CD4-positive, alpha-beta T cell treated with Interleukin-17A for 4 hours (primary cell): ENCODE results near the gene EZR.
"Not testable (repeated sequence)": the region's sequence is repeated elsewhere in the genome, so short reads cannot be mapped to it uniquely, and the experiment has no call there.

Experiments used
- DNase-seq: peaks from one replicate; pipeline ENCODE4 v3.0.0-alpha.2; 2020; ENCODE audit warnings: mixed read lengths

The EZR gene

DNA sequence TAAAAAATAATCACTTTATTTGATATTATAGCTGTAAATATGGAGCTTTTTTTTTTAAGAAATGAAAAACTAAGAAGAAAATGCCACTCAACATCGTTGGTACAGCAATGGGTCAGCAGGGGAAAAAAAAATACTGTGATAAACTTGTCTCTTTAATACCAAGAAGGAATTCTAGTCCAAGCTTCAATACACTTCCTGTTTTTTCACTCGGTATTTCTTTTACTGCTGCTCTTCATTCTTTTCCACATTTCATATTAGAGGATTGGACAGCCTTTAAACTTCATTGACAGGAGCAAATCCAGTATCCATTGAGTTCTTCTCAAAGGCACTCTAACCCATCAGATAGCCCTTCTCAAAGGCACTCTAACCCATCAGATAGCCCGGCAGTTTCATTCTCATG lies 22.2 kb upstream of the EZR start:
- DNase-seq, result no peak

GRCh38 chr6:158840465-158840864 lies 21.3 kb upstream of the EZR start:
- no peak for DNase-seq

- no peak for DNase-seq
Measured at GRCh38 chr6:158839796-158840195, 20.6 kb upstream of the EZR start.

- DNase-seq, result not testable (repeated sequence)
Measured at GRCh38 chr6:158838790-158839189, 19.6 kb upstream of the EZR start.

DNA sequence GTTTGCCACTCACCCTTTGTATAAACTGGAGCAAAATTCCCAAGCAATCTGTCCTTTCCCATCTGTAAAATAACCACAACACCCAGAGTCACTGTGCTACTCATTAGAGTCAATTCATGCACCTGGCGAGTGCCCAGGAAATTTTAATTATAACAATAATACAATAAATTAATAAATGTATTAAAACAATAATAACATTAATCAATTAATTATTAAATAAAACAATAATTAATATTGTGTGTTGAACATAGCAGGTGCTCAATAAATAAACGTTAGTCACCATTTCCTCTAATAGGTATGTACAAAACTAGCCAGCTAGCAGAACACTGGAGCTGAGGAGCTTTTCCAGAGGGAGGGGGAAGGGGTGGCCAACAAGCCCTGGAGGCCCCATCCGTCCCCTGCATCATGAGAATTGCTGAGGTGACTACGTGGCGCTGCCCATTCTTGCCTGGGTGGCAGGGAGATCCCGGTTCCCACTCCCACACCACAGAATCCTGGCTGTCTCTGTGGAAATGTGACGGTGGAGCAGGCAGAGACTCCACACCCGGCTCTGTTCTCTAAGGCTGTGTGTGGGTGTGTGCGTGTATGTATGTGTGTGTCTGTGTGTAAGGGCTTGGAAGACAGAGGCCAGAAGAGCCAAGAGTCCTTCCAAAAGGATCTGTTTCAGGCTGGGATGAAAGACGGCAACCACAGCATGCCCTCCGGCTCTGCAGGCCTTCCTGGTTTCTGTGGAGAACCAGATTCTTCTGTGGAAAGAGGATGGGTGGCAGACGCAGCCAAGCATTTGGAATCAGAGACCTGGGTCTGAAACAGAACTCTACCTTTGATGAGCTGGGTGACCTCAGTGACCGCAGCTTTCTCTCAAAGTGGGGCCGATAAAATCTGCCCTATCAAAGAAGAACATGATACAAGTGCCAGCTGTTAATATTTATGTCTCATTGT lies 18.8 kb upstream of the EZR start:
- no peak for DNase-seq

- DNase-seq, result no peak
Measured at GRCh38 chr6:158836625-158837311, 17.6 kb upstream of the EZR start.

- no peak for DNase-seq
Measured at GRCh38 chr6:158835616-158836221, 16.6 kb upstream of the EZR start.

GRCh38 chr6:158834675-158835385 lies 15.7 kb upstream of the EZR start:
- no peak for DNase-seq

DNA sequence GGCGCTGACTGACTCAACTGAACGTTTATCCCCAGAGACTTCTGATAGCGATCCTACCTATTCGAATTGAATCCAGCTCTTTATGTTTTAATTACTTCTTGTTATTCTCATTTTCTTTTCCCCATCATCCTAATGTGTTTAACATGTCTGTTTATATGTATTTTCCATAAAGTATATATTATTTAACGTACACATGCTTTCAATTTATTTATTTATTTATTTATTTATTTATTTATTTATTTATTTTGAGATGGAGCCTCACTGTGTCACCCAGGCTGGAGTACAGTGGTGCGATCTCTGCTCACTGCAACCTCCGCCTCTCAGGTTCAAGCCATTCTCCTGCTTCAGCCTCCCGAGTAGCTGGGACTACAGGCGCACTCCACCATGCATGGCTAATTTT lies 13.6 kb upstream of the EZR start:
- DNase-seq, result not testable (repeated sequence)

GRCh38 chr6:158832026-158832425 lies 12.9 kb upstream of the EZR start:
- no peak for DNase-seq

DNA sequence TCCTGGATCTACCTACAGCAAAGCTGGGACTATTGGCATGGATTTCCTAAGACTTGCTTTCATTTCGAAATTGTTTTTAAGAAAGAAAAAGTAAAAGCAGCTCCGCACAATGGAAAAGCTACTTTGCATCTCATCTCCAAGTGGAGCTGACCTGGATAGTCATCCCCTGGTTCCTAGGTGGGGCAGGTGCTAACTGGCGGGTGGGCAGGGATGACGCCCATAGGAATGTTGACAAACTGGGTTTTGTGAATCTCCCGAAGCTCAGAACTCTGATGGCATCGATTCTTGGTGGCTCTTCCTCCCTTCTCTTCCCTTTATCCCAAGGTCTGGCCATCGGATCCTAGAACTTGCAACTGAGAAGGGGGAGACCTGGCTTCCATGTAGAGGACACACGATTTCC lies 12.4 kb upstream of the EZR start:
- DNase-seq, result no peak

DNA sequence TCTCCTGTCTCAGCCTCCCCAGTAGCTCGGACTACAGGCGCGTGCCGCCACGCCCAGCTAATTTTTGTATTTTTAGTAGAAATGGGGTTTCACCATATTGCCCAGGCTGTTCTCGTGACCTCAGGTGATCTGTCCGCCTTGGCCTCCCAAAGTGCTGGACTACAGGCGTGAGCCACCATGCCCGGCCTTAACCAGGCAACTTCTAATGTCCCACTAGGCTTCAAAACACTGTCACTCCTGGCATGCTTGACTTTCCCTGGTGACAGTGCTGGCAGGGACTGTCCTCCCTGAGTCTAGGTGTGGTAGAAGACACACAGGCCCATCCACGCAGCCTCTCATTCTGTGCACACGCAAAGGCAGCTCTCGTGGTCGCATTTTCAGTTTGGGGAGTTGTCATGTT lies 11.6 kb upstream of the EZR start:
- no peak for DNase-seq

DNA sequence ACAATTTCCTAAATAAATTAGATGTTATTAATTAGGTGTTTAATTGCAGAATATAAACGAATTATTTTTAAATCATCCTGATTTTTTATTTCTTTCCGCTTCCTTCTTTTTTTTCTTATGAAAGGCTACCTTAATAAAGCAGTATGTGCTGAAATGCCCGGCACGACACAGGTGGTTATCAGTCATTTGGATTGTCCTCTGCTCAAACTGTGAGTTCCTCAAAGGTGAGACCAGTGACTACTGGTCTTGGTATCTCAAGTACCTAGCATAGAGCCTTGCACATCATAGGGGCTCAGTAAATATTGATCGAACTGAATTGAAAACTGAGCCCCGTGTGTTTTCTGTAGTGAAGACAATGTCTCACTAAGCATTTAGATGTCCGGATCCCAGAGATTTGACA lies 9.6 kb upstream of the EZR start:
- no peak for DNase-seq

- no peak for DNase-seq
Measured at GRCh38 chr6:158826819-158827501, 7.8 kb upstream of the EZR start.

DNA sequence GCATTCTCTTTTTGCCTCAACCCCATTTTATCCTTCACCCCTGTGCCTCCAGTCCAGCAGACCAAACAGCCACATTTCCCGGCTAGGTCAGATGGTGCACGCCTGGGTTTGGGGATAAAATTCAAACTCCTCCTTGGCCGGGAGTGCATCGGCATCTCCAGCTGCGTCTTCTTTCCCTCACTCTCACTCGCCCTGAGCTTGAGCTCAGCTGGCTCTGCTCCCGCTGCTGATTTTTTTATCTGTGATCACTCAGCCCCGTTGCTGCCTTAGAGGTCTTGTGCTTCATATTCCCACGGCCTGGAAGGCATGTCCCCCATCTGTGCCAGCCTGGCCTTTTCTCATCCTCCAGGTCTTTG lies 6.8 kb upstream of the EZR start:
- no peak for DNase-seq

DNA sequence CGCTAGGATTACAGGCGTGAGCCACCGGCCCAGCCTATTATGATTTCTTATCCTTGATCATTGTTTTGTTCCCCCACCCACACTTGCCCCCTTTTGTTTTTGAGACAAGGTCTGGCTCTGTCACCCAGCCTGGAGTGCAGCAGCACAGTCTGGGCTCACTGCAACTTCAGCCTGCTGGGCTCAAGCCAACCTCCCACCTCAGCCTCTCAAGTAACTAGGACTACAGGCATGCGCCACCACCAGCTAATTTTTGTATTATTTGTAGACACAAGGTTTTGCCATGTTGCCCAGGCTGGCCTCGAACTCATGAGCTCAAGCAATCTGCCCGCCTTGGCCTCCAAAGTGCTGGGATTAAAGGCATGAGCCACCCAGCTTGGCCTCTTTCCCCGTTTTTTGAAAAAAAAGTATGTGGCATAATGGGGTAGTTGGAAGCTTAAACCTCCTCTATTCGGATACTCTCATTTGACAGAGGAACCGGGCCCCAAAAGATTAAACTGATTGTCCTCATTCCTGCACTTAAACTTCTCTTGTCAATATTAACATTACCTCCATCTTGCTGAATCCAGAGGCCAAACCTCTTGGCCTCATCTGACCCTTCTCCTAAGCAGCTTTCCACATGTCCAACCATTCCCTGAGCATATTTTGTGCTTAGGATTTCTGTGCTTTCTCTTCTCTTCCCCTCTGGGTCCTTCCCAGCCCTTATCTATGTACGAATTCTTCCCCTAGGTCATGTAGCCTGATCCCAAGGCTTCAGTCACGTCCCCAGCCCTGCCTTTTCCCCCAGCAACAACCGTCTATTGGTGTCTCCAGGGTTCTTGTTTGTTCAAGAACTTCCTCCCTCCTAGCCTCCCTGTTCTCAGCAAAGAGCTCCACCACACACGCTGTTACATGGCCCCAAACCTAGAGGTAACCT lies 6.1 kb upstream of the EZR start:
- no peak for DNase-seq

DNA sequence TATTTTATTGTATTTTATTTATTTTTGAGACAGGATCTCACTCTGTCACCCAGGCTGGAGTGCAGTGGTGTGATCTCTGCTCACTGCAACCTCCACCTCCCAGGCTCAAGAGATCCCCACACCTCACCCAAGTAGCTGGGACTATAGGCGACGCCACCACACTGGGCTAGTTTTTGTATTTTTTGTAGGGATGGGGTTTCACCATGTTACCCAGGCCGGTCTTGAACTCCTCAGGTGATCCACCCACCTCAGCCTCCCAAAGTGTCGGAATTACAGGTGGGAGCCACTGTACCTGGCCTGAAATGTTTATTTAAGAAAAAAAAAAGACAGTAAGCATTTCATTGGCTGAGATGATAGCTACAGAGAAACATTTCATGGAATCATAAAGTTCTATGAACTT lies 4.4 kb upstream of the EZR start:
- not testable (repeated sequence) for DNase-seq

GRCh38 chr6:158819977-158820622 lies 932 bp upstream of the EZR start:
- DNase-seq, result no peak

DNA sequence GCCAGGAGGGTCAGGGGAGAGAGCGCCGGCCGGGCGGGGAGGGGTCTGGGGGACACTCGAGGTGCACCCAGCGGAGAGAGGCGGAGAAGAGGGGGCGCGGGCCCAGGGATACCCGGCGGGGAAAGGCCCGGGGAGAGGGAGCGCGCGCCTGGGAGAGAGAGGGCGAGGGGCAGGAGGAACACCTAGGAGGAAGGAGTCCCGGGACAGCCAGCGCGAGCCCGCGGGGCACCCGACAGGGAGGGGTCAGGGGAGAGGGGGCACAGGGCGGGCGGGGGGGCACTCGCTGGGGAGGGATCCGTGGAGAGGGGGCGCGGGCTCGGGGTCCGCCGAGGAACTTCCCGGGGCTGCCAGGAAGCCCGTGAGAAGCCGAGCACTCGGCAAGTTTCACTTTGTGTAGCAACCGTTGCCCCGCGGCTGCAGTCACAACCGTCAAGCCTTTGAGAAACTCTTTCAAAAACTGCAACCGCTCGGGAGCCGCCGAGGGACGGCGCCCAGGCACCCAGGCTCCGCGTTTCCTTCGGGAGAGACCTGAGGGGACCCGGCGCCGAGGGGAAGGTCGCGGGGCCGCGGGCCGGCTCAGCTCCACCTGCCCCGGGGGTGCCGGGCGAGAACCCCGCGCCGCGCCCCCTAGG lies 471 bp downstream of the EZR start:
- DNase-seq, result peak; percentile 72
